Colonic mucosa (tissue), 4 donors: Measurements from ENCODE around the gene FHL3. TPM values are rescaled to one million over a fixed set of nuclear protein-coding genes. Genes with fewer than 3 reads are reported as not detected.
A peak's percentile ranks its signal among the peaks of the same experiment; 100 is the strongest.

Source experiments
- DNase-seq: peaks from one replicate; pipeline ENCODE4 v3.0.0-alpha.2; 2020
- H3K27ac ChIP-seq: fragments of 200-600 bp; one replicate; pipeline ENCODE4 v1.8.0; 2021
- H3K27me3 ChIP-seq: fragments of 200-600 bp; one replicate; pipeline ENCODE4 v1.8.0; 2021
- H3K36me3 ChIP-seq: fragments of 200-600 bp; one replicate; pipeline ENCODE4 v1.8.0; 2021
- H3K4me1 ChIP-seq: fragments of 200-600 bp; one replicate; pipeline ENCODE4 v1.8.0; 2021; ENCODE audit warnings: mild to moderate bottlenecking
- H3K4me3 ChIP-seq: fragments of 200-600 bp; one replicate; pipeline ENCODE4 v1.8.0; 2021
- H3K9ac ChIP-seq, 2 donors: one replicate each; pipeline ENCODE4 v1.7.0; 2013; ENCODE audit warnings: control low read depth in 2 of 2, low read depth in 2 of 2, low read length in 2 of 2
- H3K9me3 ChIP-seq: fragments of 200-600 bp; one replicate; pipeline ENCODE4 v1.8.0; 2021
- CTCF ChIP-seq: fragments of 200-600 bp; IDR thresholded peaks from one replicate; pipeline ENCODE4 v1.8.0; 2022; ENCODE audit warnings: antibody characterized with exemption, mild to moderate bottlenecking
- intact Hi-C: fragments of 100-400 bp; cut with DNase I; formaldehyde crosslinking; loops from one replicate; pipeline ENCODE4 v1.14.1; 2022
- total RNA-seq, 2 donors: library from RNA; stranded (reverse); fragmentation: NEBNext Ultra II Directional in 1 of 2; extraction: Animal tissue kit (Norgen Biotek cat#: 25700) in 1 of 2; gene quantifications; one replicate each; pipeline ENCODE4 v1.2.1, GENCODE V29; 2021
- donor health status: healthy.
- donor health status: DM: no; HTN: no; CAD: no.
- donor health status: DM: no; HTN: no; CAD: no.

Gene FHL3
- total RNA-seq, 2 donors from 2014 or later: 2.7 to 7.8 TPM

DNA sequence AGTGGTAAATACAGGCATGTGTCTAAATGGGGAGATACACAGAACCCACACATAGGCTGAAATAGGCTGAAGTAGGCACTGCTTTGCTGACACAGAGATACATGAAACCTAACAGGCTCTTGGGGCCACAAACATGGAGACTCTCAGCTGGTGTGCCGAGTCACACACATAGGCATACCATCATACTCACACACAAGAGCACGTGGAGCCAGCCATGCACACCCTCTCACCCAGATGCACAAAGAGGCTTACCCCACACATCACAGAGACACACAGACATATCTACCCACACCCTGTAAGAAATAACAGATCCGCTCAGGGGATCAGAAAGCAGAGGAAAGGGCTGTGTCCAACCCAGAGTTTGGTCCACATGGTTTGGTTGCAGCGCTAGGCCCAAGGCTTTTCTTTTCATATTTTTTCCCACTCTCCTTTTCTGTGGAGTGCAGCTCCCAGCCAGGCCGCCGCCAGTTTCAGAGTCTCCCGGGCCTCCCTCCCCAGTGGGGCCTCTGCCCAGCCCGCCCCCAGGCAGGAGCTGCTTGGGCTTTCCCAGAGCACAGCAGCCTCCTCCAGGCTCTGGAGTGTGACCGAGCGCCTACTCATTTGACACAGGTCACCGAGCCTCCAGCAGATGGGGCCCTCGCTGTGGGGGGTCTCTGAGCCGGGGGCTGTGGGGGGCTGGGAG, 45.2 kb upstream of the FHL3 start:
- no peak for TF ChIP-seq CTCF
- H3K36me3 ChIP-seq: no peaks in the 10 kb centered on the region
- peaks cover 17% of the 10 kb centered on the region for H3K27me3 ChIP-seq
- H3K9ac ChIP-seq: no peak overlapping the region
- H3K27ac ChIP-seq: no peak overlapping the region
- intact Hi-C loops: no loop called here
- H3K4me3 ChIP-seq: no peak overlapping the region
- no peaks in the 10 kb centered on the region for H3K9me3 ChIP-seq
- no peak for DNase-seq
- H3K4me1 ChIP-seq: no peaks in the 10 kb centered on the region

GRCh38 chr1:38047603-38048141, 42.4 kb upstream of the FHL3 start:
- Histone ChIP-seq H3K4me3 (peak overlapping the region; percentile 52), H3K27me3 (peaks cover 43% of the 10 kb centered on the region), H3K4me1 (no peaks in the 10 kb centered on the region), H3K36me3 (no peaks in the 10 kb centered on the region), H3K9me3 (no peaks in the 10 kb centered on the region), H3K27ac (no peak overlapping the region), H3K9ac (no peak overlapping the region)
- TF ChIP-seq CTCF: no peak
- no peak for DNase-seq
- intact Hi-C loops: no loop called here

GRCh38 chr1:38046884-38047602, 41.7 kb upstream of the FHL3 start:
- H3K9ac ChIP-seq: no peak overlapping the region
- no peaks in the 10 kb centered on the region for H3K36me3 ChIP-seq
- intact Hi-C loops: no loop called here
- DNase-seq: peak; percentile 80
- H3K27ac ChIP-seq: no peak overlapping the region
- peaks cover 49% of the 10 kb centered on the region for H3K27me3 ChIP-seq
- no peaks in the 10 kb centered on the region for H3K4me1 ChIP-seq
- TF ChIP-seq CTCF: no peak
- no peaks in the 10 kb centered on the region for H3K9me3 ChIP-seq
- H3K4me3 ChIP-seq: peak overlapping the region; percentile 52

- peak within 1 kb of the TSS in 1 of 2 donors; percentile 24 for H3K9ac ChIP-seq
- H3K27me3 ChIP-seq: peaks cover 55% of the 10 kb centered on the region
- peak within 1 kb of the TSS; percentile 52 for H3K4me3 ChIP-seq
- H3K9me3 ChIP-seq: no peaks in the 10 kb centered on the region
- no peaks in the 10 kb centered on the region for H3K4me1 ChIP-seq
- no peak within 1 kb of the TSS for H3K27ac ChIP-seq
- no peaks in the 10 kb centered on the region for H3K36me3 ChIP-seq
- DNase-seq: no peak
- TF ChIP-seq CTCF: no peak
- intact Hi-C loops: no loop called here
Measured at GRCh38 chr1:38046333-38046883, 41.1 kb upstream of the FHL3 start, which contains the start of gene POU3F1. TSS of gene POU3F1 (minus strand) at chr1:38046793. CDS start at chr1:38046743, 50 bp downstream.

DNA sequence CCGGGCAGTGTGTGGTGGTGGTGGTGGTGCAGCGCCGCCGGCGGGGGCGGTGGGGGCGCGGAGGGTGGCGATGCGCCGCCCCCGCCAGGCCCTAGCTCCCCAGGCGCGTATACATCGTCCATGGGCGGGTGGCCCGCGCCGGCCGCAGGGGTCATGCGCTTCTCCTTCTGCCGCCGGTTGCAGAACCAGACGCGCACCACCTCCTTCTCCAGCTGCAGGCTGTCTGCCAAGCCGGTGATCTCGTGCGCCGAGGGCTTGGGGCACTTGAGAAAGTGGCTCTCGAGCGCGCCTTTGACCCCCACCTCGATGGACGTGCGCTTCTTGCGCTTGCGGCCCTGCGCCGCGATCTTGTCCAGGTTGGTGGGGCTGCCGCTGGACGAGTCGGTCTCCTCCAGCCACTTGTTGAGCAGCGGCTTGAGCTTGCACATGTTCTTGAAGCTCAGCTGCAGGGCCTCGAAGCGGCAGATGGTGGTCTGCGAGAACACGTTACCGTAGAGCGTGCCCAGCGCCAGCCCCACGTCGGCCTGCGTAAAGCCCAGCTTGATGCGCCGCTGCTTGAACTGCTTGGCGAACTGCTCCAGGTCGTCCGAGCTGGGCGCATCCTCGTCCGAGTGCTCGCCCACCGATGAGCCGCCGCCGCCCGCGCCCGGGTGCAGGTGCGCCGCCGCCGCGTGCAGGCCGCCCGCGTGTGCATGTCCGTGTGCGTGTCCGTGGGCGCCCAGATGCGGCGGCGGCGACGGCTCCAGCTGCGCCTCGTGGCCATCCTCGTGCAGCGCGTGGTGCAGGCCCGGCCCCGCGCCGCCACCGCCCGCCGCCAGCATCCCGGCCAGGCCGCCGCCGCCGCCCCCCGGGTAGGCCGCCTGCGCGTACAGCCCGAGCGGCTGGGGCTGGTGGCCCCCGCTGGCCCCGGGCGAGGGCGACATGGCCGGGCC, 40.4 kb upstream of the FHL3 start:
- no peaks in the 10 kb centered on the region for H3K36me3 ChIP-seq
- peak; percentile 27 for DNase-seq
- H3K4me1 ChIP-seq: no peaks in the 10 kb centered on the region
- TF ChIP-seq CTCF: no peak
- intact Hi-C loops: no loop called here
- H3K9ac ChIP-seq: peak overlapping the region in 1 of 2 donors; percentile 24
- no peak overlapping the region for H3K27ac ChIP-seq
- H3K4me3 ChIP-seq: no peak overlapping the region
- peaks cover 55% of the 10 kb centered on the region for H3K27me3 ChIP-seq
- H3K9me3 ChIP-seq: no peaks in the 10 kb centered on the region
